Measurements from ENCODE around the gene EMILIN3.
"Not testable (repeated sequence)": the region's sequence is repeated elsewhere in the genome, so short reads cannot be mapped to it uniquely, and the experiment has no call there.

Gene EMILIN3

DNA sequence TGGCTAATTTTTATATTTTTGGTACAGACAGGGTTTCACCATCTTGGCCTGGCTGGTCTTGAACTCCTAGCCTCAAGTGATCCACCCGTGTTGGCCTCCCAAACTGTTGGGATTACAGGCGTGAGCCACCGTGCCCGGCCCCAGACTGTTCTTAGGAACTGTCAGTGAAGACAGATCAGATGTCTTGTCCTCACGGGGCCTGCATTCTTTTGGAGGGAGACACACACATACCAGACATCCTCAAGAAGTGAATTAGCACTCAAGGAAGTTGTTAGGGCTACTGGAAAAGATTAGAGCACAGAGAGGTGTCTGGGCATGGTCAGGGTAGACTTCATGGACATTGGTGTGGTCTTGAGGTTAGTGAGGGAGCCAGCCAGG lies 36.3 kb downstream of the EMILIN3 start:
- Mint-ChIP-seq H3K4me1 (peaks cover 15% of the 10 kb centered on the region), H3K4me3 (no peak overlapping the region), H3K36me3 (no peaks in the 10 kb centered on the region), H3K9me3 (no peaks in the 10 kb centered on the region), H3K27ac (peak overlapping the region; percentile 75)
- DNase-seq (ENCODE audit: low spot score in 2 of 2) (no peak), ATAC-seq (no peak)

GRCh38 chr20:41329435-41330342 lies 36.9 kb downstream of the EMILIN3 start:
- Mint-ChIP-seq H3K4me1 (peaks cover 15% of the 10 kb centered on the region), H3K4me3 (peak overlapping the region; percentile 9), H3K36me3 (no peaks in the 10 kb centered on the region)

GRCh38 chr20:41327178-41327577 lies 39.4 kb downstream of the EMILIN3 start:
- Mint-ChIP-seq H3K4me1 (peaks cover 15% of the 10 kb centered on the region), H3K36me3 (no peaks in the 10 kb centered on the region), H3K9me3 (no peaks in the 10 kb centered on the region), H3K4me3 (no peak overlapping the region), H3K27ac (peak overlapping the region; percentile 26)
- ATAC-seq (no peak), DNase-seq (ENCODE audit: low spot score in 2 of 2) (no peak)

More at GRCh38 chr20:41329435-41330342, 36.9 kb downstream of the EMILIN3 start:
- ATAC-seq, result peak; percentile 100
- peak; percentile 29 to 62 for DNase-seq (ENCODE audit: low spot score in 2 of 2)
- no peaks in the 10 kb centered on the region for H3K9me3 Mint-ChIP-seq
- peak overlapping the region; percentile 75 for H3K27ac Mint-ChIP-seq

GRCh38 chr20:41320976-41321375 lies 45.6 kb downstream of the EMILIN3 start:
- Mint-ChIP-seq H3K27ac (no peak overlapping the region), H3K4me1 (peaks cover 14% of the 10 kb centered on the region), H3K36me3 (no peaks in the 10 kb centered on the region), H3K9me3 (no peaks in the 10 kb centered on the region), H3K4me3 (no peak overlapping the region)
- DNase-seq (ENCODE audit: low spot score in 2 of 2) (no peak), ATAC-seq (no peak)

DNA sequence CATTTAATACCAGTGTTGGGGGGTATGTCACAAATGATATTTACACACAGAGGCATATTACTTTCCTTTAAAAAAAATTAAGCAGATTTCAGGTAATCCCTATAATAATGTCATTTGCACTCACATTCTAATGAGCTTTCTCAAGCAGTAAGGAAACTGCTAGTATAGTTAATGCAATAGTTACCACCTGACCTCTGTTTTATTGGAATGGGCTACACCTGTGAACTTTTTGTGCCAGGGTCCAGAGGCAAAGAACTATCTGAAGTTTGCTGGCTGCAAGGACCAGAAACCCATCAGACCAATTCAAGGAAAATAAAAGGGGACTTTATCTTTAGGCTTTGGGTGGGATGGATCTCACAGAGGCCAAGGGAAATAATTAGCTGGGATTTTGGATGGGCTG lies 46.2 kb downstream of the EMILIN3 start:
- H3K9me3 Mint-ChIP-seq, result no peaks in the 10 kb centered on the region
- DNase-seq (ENCODE audit: low spot score in 2 of 2), result no peak
- H3K4me3 Mint-ChIP-seq, result no peak overlapping the region
- no peaks in the 10 kb centered on the region for H3K36me3 Mint-ChIP-seq
- H3K4me1 Mint-ChIP-seq, result peaks cover 14% of the 10 kb centered on the region
- no peak overlapping the region for H3K27ac Mint-ChIP-seq
- no peak for ATAC-seq

DNA sequence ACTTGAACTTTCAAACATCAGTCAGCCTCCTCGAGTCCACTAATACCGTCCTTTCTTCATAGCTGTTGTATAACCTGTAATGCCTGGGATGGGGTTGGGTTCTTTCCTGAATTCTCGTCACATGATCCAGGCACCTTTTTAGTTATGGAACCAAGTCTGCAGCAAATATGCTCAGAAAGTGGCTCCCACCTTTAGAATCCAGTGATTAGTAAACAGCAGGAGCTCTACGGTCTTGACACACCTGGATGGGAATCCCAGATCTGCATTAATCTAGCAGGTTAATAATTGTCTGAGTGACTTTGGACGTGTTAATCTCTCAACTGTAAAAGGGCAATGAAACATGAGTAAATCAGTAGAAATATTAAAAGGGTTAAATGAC lies 48.4 kb downstream of the EMILIN3 start:
- H3K4me1 Mint-ChIP-seq, result peaks cover 14% of the 10 kb centered on the region
- peak overlapping the region; percentile 50 for H3K27ac Mint-ChIP-seq
- H3K36me3 Mint-ChIP-seq, result no peaks in the 10 kb centered on the region
- DNase-seq (ENCODE audit: low spot score in 2 of 2), result no peak
- no peaks in the 10 kb centered on the region for H3K9me3 Mint-ChIP-seq
- H3K4me3 Mint-ChIP-seq, result peak overlapping the region; percentile 90
- ATAC-seq, result no peak

DNA sequence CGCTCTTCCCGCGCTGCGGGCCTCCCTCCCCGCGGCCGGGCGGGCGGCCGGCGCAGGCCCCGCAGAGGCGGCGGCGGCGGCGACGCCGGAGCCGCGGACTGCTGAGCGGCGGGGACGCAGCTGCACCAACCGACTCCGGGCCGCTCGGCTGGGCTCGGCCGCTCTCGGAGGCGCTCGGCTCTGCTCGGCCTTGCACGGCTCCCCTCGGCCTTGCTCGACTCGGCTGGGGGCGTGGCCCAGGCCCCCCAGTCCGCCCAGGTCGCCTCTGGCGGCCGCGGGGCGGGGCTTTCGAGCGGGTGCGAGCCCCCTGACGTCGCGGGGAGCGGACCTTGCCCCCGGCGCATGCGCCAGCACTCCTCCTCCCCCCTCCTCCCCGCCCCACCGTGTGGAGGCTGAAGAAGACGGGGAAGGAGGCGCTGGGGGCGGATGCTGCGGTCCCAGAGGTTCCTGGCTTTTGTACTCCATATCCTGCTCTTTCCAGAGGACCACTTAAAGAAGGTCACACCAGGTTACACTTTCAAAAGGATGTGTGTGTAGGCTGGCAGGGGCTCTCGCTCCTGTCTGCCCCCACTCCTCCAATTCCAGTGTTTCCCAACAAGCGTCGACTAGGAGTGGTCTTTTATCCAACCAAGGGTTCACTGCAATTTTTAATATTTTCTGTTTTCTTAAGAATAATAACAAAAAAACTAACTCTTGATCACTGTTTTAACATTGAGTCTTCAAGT lies 48.9 kb downstream of the EMILIN3 start, which contains the start of gene ZHX3:
ZHX3 (minus strand) TSS at position 186 of the 725 bp plus-strand sequence. CDS start 112,815 bp downstream, outside the sequence.
- peak within 1 kb of the TSS; percentile 88 for H3K27ac Mint-ChIP-seq
- peak; percentile 96 to 97 for DNase-seq (ENCODE audit: low spot score in 2 of 2)
- peaks cover 14% of the 10 kb centered on the region for H3K4me1 Mint-ChIP-seq

DNA sequence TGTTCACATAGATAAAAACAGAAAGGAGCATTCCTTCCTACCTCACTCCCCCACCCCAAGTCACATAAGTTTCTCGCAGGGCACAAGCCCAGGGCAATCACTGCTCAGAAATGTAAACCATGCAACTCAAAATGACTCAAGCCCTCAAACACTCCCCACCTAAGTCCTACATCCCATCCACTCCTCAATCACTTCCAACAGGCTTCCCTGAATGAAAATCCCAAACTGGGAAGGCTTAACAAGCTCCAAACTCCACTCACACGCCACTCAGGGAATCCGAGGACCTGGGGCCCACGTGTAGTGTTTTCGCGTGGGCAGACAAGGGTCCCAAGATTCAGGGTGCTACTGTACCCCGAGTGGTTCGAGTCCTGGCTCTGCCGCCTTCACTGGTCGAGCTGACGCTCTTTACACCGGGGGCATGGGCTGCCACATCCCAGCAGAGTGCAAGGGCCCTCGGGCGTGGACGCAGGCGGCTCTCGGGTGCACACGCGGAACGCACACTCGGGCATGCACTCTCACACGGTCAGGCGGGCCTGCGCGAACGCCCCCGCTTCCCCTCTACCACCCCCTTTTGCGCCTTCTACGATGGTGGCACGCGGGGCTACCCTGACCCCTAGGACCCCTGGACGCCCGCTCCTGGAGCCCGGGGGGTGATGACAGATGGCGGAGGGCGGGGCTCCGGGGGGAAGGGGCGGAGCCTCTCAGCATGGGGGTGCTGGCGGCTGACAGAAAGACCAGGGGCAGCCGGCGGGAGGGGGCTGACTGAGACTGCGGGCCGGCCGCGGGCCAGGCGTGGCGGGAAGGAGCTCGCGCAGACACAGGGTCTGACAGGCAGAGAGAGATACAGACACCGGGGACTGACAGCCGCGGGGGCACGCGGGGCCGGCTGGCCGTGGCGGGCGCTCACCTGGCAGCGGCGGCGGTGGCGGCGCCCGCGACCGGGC lies 49.7 kb downstream of the EMILIN3 start:
- no peaks in the 10 kb centered on the region for H3K9me3 Mint-ChIP-seq

More for the DNA sequence above, 48.9 kb downstream of the EMILIN3 start, which contains the start of gene ZHX3:
- ATAC-seq, result peak; percentile 99
- Mint-ChIP-seq H3K36me3 (no peaks in the 10 kb centered on the region), H3K4me3 (peak within 1 kb of the TSS; percentile 90), H3K9me3 (no peaks in the 10 kb centered on the region)

DNA sequence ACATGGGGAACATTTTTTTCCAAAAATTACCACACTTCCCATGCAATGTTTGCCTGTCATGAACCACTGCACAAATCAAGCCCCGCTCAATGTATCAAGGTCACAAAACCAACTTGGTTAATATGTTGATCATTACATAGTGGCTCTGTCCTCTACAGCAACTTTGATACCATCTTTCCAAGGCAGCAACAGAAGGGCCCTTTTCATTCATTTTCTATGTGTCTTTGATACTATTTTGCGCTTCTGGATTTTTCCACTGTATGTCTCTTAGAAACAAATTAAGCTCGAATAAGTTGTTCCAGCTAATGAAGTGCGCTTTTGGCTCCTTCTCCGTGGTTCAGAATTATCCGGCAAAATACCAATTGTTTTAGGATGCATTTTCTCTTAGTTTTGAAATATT lies 50.6 kb downstream of the EMILIN3 start:
- Mint-ChIP-seq H3K4me3 (peak overlapping the region; percentile 90), H3K9me3 (no peaks in the 10 kb centered on the region), H3K36me3 (no peaks in the 10 kb centered on the region), H3K27ac (no peak overlapping the region), H3K4me1 (peaks cover 14% of the 10 kb centered on the region)
- no peak for ATAC-seq
- DNase-seq (ENCODE audit: low spot score in 2 of 2), result no peak

More for the DNA sequence above, 49.7 kb downstream of the EMILIN3 start:
- H3K4me3 Mint-ChIP-seq, result peak overlapping the region; percentile 90
- ATAC-seq, result peak; percentile 77
- H3K27ac Mint-ChIP-seq, result peak overlapping the region; percentile 88
- peak; percentile 64 to 88 for DNase-seq (ENCODE audit: low spot score in 2 of 2)
- H3K4me1 Mint-ChIP-seq, result peaks cover 14% of the 10 kb centered on the region
- H3K36me3 Mint-ChIP-seq, result no peaks in the 10 kb centered on the region

DNA sequence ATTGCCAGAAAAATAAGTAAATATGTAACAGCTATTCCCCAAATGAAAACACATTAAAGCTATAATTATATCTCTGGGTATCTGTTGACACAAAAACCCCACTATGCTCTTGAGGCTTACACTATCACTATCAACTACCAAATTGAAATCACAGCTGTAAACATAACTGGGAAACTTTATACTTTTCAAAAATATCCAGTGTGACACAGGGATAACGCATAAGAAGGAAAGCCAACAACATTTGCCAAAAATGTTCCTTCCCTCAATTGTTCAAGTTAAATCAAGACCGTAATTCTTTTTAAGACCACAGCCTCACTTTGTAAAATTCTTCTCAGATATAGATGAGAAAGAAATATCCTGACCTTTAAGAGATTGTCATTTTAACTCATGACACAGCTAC lies 52.2 kb downstream of the EMILIN3 start:
- no peaks in the 10 kb centered on the region for H3K9me3 Mint-ChIP-seq
- peaks cover 19% of the 10 kb centered on the region for H3K4me1 Mint-ChIP-seq
- ATAC-seq (no peak), DNase-seq (ENCODE audit: low spot score in 2 of 2) (no peak)
- H3K4me3 Mint-ChIP-seq, result no peak overlapping the region
- H3K27ac Mint-ChIP-seq, result no peak overlapping the region
- H3K36me3 Mint-ChIP-seq, result no peaks in the 10 kb centered on the region

DNA sequence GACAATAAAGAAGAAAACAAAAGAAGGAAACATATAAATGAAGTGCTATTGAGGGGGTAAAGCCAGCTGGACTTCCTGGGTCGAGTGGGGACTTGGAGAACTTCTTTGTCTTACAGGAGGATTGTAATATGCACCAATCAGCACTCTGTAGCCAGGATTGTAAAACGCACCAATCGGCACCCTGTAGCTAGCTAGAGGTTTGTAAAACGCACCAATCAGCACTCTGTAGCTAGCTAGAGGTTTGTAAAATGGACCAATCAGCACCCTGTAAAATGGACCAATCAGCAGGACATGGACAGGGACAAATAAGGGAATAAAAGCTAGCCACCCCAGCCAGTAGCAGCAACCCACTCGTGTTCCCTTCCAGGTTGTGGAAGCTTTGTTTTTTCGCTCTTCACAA lies 54.6 kb downstream of the EMILIN3 start:
- H3K27ac Mint-ChIP-seq; H3K36me3 Mint-ChIP-seq; H3K4me3 Mint-ChIP-seq; H3K9me3 Mint-ChIP-seq; ATAC-seq; DNase-seq (ENCODE audit: low spot score in 2 of 2): not testable (repeated sequence)
- peaks cover 17% of the 10 kb centered on the region for H3K4me1 Mint-ChIP-seq
